NT2/D1 (cell line): ENCODE measurements around the gene UCKL1.
A peak's percentile ranks its signal among the peaks of the same experiment; 100 is the strongest.
"Not testable (repeated sequence)": the region's sequence is repeated elsewhere in the genome, so short reads cannot be mapped to it uniquely, and the experiment has no call there.

Experiments
- DNase-seq: peaks from one replicate; pipeline ENCODE4 v3.0.0-alpha.2; 2011; ENCODE audit warnings: low read depth, low spot score
- H3K27me3 ChIP-seq: 2 replicates; pipeline ENCODE4 v1.6.0; 2011; ENCODE audit warnings: mild to moderate bottlenecking; ENCODE audit not compliant: insufficient read length, insufficient read depth
- H3K36me3 ChIP-seq: 2 replicates; pipeline ENCODE4 v1.6.1; 2011; ENCODE audit warnings: mild to moderate bottlenecking, low read length, mixed read lengths; ENCODE audit not compliant: insufficient read depth, insufficient read length
- H3K4me1 ChIP-seq: 2 replicates; pipeline ENCODE4 v1.5.1; 2011; ENCODE audit not compliant: insufficient read depth, insufficient read length
- H3K4me3 ChIP-seq: 2 replicates; pipeline ENCODE4 v1.5.1; 2011; ENCODE audit warnings: low read depth; ENCODE audit not compliant: insufficient read length
- H3K9ac ChIP-seq: 2 replicates; pipeline ENCODE4 v1.6.0; 2011; ENCODE audit warnings: low read depth; ENCODE audit not compliant: insufficient read length
- H3K9me3 ChIP-seq: 2 replicates; pipeline ENCODE4 v1.5.1; 2011; ENCODE audit warnings: mild to moderate bottlenecking, low read length; ENCODE audit not compliant: insufficient read depth
- SUZ12 ChIP-seq: IDR thresholded peaks from 2 replicates; pipeline ENCODE4 v1.6.1; 2011; ENCODE audit not compliant: insufficient read length, insufficient read depth; ENCODE audit errors: extremely low read depth
- YY1 ChIP-seq: IDR thresholded peaks from 2 replicates; pipeline ENCODE4 v1.6.1; 2011; ENCODE audit not compliant: insufficient read length, insufficient read depth
- ZNF274 ChIP-seq: IDR thresholded peaks from 2 replicates; pipeline ENCODE4 v1.6.1; 2011; ENCODE audit warnings: mild to moderate bottlenecking, low read depth, low read length

The UCKL1 gene

DNA sequence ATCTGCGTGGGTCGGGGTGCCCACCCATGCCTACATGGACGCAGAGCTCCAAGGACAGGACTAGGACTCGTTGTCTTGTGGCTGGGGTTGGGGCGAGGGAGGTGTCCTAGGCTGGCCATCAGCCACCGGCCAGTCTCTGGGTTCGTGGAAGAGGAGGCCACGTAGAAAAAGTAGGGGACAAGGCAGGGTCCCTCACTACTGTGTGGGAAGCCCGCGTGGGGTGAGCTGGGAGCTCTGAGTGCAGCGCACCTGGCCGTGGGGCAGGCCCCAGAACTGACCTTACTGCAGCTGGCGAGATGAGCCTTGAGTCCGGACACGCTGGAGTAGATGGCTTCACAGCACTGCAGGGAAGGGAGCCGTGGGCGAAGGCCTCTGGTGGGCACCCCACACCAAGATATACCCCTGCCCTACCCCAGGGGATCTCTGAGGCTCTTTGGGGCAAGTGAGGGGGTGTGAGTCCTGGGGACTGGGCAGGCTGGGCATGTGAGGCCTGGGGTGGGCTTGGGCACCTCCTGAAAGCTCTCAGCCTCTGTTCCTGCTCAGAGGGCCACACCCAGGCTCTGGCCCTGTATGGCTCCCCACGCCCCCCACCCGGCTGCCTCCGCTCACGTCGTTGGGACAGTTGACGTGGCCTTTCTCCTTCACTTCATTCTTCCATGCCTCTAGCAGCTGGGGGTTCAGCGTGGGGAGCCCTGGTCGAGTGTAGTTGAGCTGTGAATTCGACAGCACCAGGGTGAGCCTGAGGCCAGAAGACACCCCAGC, 5.6 kb upstream of the UCKL1 start:
- Histone ChIP-seq H3K9ac (no peak overlapping the region), H3K4me1 (peaks cover 17% of the 10 kb centered on the region), H3K27me3 (no peaks in the 10 kb centered on the region), H3K4me3 (no peak overlapping the region), H3K36me3 (peaks cover 63% of the 10 kb centered on the region), H3K9me3 (peaks cover 23% of the 10 kb centered on the region; the same call in 1 of the 2 replicates)
- TF ChIP-seq ZNF274 (no peak), YY1 (no peak), SUZ12 (no peak)
- no peak for DNase-seq

DNA sequence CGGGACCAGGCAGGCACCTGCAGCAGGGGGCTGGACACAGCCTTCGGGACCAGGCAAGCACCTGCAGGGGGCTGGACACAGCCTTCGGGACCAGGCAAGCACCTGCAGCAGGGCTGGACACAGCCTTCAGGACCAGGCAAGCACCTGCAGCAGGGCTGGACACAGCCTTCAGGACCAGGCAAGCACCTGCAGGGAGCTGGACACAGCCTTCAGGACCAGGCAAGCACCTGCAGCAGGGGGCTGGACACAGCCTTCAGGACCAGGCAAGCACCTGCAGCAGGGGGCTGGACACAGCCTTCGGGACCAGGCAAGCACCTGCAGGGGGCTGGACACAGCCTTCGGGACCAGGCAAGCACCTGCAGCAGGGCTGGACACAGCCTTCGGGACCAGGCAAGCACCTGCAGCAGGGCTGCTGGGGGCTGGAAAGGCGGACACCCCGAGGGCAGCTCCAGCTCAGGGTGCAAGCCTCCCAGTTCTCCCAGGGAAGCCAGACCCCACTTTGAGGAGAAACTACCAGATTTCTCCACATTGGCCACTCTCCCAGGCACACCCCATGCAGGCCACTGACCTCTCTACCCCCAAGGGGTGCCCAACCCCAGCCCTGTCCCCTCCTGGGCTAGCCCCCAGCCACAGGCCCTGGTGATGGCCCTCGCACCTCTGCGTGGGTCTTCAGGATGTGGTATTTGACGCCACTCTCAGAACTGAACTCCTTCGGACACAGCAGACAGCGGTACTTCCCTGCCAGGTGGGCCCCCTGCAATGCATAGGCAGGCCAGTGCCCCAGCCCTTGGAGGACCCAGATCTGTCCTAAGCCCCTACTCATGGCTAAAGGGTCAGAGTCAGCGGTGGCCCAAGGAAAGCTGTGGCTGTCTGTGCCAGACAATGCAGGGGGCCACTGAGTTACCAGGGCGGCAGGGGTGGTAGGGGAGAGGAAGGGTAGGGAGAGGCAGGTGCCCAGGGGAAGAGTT, 4.7 kb upstream of the UCKL1 start:
- H3K4me1 ChIP-seq: peaks cover 17% of the 10 kb centered on the region
- H3K27me3 ChIP-seq, H3K4me3 ChIP-seq, H3K9ac ChIP-seq, DNase-seq: not testable (repeated sequence)
- peaks cover 14% of the 10 kb centered on the region; the same call in 1 of the 2 replicates for H3K9me3 ChIP-seq
- peaks cover 54% of the 10 kb centered on the region for H3K36me3 ChIP-seq

DNA sequence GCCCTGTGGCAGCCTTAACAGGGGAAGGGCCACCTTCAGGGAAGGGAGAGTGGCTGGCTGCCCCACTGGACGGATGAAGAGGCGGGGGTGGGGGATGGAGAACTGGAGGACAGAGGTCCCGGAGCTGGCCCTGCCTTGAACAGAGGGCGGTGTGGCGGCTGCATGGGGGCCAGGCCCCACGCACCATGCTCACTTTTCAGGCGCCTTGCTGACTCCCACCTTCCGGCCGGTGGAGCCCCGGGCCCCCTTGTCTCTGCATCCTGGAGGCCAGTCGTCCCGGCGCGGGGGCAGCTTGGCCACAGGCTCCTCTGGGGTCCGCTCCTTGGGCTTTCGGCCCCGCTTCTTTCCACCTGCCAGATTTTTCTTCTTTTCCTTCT, 3.5 kb upstream of the UCKL1 start:
- no peaks in the 10 kb centered on the region for H3K27me3 ChIP-seq
- H3K9me3 ChIP-seq: peaks cover 12% of the 10 kb centered on the region; the same call in 1 of the 2 replicates
- no peak for TF ChIP-seq SUZ12
- TF ChIP-seq ZNF274: no peak
- no peak for TF ChIP-seq YY1
- H3K9ac ChIP-seq: no peak overlapping the region
- H3K36me3 ChIP-seq: peaks cover 56% of the 10 kb centered on the region
- H3K4me1 ChIP-seq: peaks cover 19% of the 10 kb centered on the region
- DNase-seq: no peak
- H3K4me3 ChIP-seq: no peak overlapping the region

- H3K9ac ChIP-seq: no peak overlapping the region
- H3K9me3 ChIP-seq: peaks cover 6% of the 10 kb centered on the region; the same call in 1 of the 2 replicates
- peaks cover 24% of the 10 kb centered on the region for H3K4me1 ChIP-seq
- H3K27me3 ChIP-seq: no peaks in the 10 kb centered on the region
- DNase-seq: no peak
- peaks cover 56% of the 10 kb centered on the region for H3K36me3 ChIP-seq
- peak overlapping the region; percentile 21 for H3K4me3 ChIP-seq
- no peak for TF ChIP-seq SUZ12
- no peak for TF ChIP-seq YY1
- no peak for TF ChIP-seq ZNF274
Observed at GRCh38 chr20:63958964-63959698, 2.9 kb upstream of the UCKL1 start.

- no peaks in the 10 kb centered on the region for H3K27me3 ChIP-seq
- peaks cover 55% of the 10 kb centered on the region for H3K36me3 ChIP-seq
- TF ChIP-seq YY1 (no peak), ZNF274 (no peak), SUZ12 (no peak)
- DNase-seq: no peak
- no peaks in the 10 kb centered on the region for H3K9me3 ChIP-seq
- H3K4me3 ChIP-seq: no peak overlapping the region
- H3K9ac ChIP-seq: no peak overlapping the region
- H3K4me1 ChIP-seq: peaks cover 29% of the 10 kb centered on the region
Observed at GRCh38 chr20:63958471-63958870, 2.3 kb upstream of the UCKL1 start.

- Histone ChIP-seq H3K36me3 (peaks cover 49% of the 10 kb centered on the region), H3K4me1 (peaks cover 29% of the 10 kb centered on the region)
Observed at GRCh38 chr20:63957690-63958441, 1.6 kb upstream of the UCKL1 start.

More at GRCh38 chr20:63957690-63958441, 1.6 kb upstream of the UCKL1 start:
- H3K9ac ChIP-seq: peak overlapping the region; percentile 87
- peak; percentile 48 for DNase-seq
- no peaks in the 10 kb centered on the region for H3K9me3 ChIP-seq
- no peaks in the 10 kb centered on the region for H3K27me3 ChIP-seq
- TF ChIP-seq ZNF274: no peak
- no peak for TF ChIP-seq YY1
- no peak for TF ChIP-seq SUZ12
- peak overlapping the region; percentile 55 for H3K4me3 ChIP-seq
